H9 (cell line): ENCODE measurements around the gene SHISA8. TPM values are rescaled to one million over a fixed set of nuclear protein-coding genes. Genes with fewer than 3 reads are reported as not detected.

Experiments used
- DNase-seq: peaks from one replicate; pipeline ENCODE4 v3.0.0-alpha.2; 2017
- H2AFZ ChIP-seq: one replicate; pipeline ENCODE4 v1.6.1; 2013; ENCODE audit warnings: mild to moderate bottlenecking, low read length, control low read depth, moderate library complexity
- H2AK5ac ChIP-seq: 2 replicates; pipeline ENCODE4 v1.6.1; 2013; ENCODE audit warnings: low read length, control low read depth, mixed read lengths; ENCODE audit not compliant: insufficient read length
- H2BK120ac ChIP-seq: one replicate; pipeline ENCODE4 v1.6.1; 2013; ENCODE audit warnings: low read depth, mild to moderate bottlenecking, low read length, control low read depth, inconsistent platforms; ENCODE audit not compliant: poor library complexity, severe bottlenecking
- H2BK12ac ChIP-seq: 2 replicates; pipeline ENCODE4 v1.6.1; 2013; ENCODE audit warnings: low read length, control low read depth, mixed read lengths, low read depth; ENCODE audit not compliant: insufficient read length
- H2BK15ac ChIP-seq: 2 replicates; pipeline ENCODE4 v1.6.1; 2013; ENCODE audit warnings: low read depth, low read length, control low read depth
- H2BK20ac ChIP-seq: one replicate; pipeline ENCODE4 v1.6.1; 2013; ENCODE audit warnings: low read depth, mild to moderate bottlenecking, low read length, control low read depth, inconsistent platforms; ENCODE audit not compliant: poor library complexity, severe bottlenecking
- H2BK5ac ChIP-seq: 2 replicates; pipeline ENCODE4 v1.6.1; 2013; ENCODE audit warnings: low read length, control low read depth, mixed read lengths; ENCODE audit not compliant: insufficient read length
- H3K14ac ChIP-seq: 2 replicates; pipeline ENCODE4 v1.6.1; 2013; ENCODE audit warnings: low read length, control low read depth; ENCODE audit not compliant: insufficient read depth
- H3K18ac ChIP-seq: 2 replicates; pipeline ENCODE4 v1.6.1; 2013; ENCODE audit warnings: low read depth, mild to moderate bottlenecking, mixed read lengths, low read length, control low read depth; ENCODE audit not compliant: insufficient read length
- H3K23ac ChIP-seq: 2 replicates; pipeline ENCODE4 v1.6.1; 2013; ENCODE audit warnings: low read length, control low read depth, mixed read lengths, low read depth; ENCODE audit not compliant: insufficient read length
- H3K23me2 ChIP-seq: 2 replicates; pipeline ENCODE4 v1.6.1; 2013; ENCODE audit warnings: low read depth, mild to moderate bottlenecking, mixed read lengths, low read length, control low read depth; ENCODE audit not compliant: insufficient read length, poor library complexity, severe bottlenecking
- H3K27ac ChIP-seq: 2 replicates; pipeline ENCODE4 v1.5.1; 2013; ENCODE audit warnings: low read length, control low read depth, mixed read lengths, low read depth; ENCODE audit not compliant: insufficient read length
- H3K27me3 ChIP-seq: 2 replicates; pipeline ENCODE4 v1.6.1; 2013; ENCODE audit warnings: low read length, control low read depth, inconsistent platforms; ENCODE audit not compliant: insufficient read depth
- H3K4ac ChIP-seq: 2 replicates; pipeline ENCODE4 v1.6.1; 2013; ENCODE audit warnings: low read depth, mild to moderate bottlenecking, control low read depth, inconsistent platforms, low read length, moderate library complexity
- H3K4me1 ChIP-seq: 2 replicates; pipeline ENCODE4 v1.6.1; 2013; ENCODE audit warnings: low read length, control low read depth, inconsistent platforms; ENCODE audit not compliant: insufficient read depth
- H3K4me2 ChIP-seq: 2 replicates; pipeline ENCODE4 v1.6.1; 2013; ENCODE audit warnings: low read length, control low read depth, mixed read lengths; ENCODE audit not compliant: insufficient read length, insufficient read depth
- H3K56ac ChIP-seq: 2 replicates; pipeline ENCODE4 v1.6.1; 2013; ENCODE audit warnings: low read depth, mild to moderate bottlenecking, mixed read lengths, low read length, control low read depth; ENCODE audit not compliant: insufficient read length
- H3K79me1 ChIP-seq: 2 replicates; pipeline ENCODE4 v1.6.1; 2013; ENCODE audit warnings: low read depth, mild to moderate bottlenecking, moderate library complexity, low read length, control low read depth, inconsistent platforms; ENCODE audit not compliant: insufficient read depth, poor library complexity, severe bottlenecking
- H3K79me2 ChIP-seq: 2 replicates; pipeline ENCODE4 v1.6.1; 2013; ENCODE audit warnings: low read length, control low read depth, inconsistent platforms; ENCODE audit not compliant: insufficient read depth
- H3K9ac ChIP-seq: 2 replicates; pipeline ENCODE4 v1.6.1; 2013; ENCODE audit warnings: low read length, control low read depth, mixed read lengths; ENCODE audit not compliant: insufficient read length; ENCODE audit errors: extremely low read depth
- H3K9me3 ChIP-seq: one replicate; pipeline ENCODE4 v1.6.1; 2013; ENCODE audit warnings: low read depth, low read length, inconsistent platforms; ENCODE audit not compliant: control insufficient read depth
- H3T11ph ChIP-seq: one replicate; pipeline ENCODE4 v1.6.1; 2013; ENCODE audit warnings: mild to moderate bottlenecking, low read length, control low read depth, inconsistent platforms
- H4K20me1 ChIP-seq: one replicate; pipeline ENCODE4 v1.6.1; 2013; ENCODE audit not compliant: control insufficient read depth, insufficient read length, insufficient read depth
- H4K5ac ChIP-seq: 2 replicates; pipeline ENCODE4 v1.6.1; 2013; ENCODE audit warnings: low read depth, mild to moderate bottlenecking, mixed read lengths, low read length, control low read depth; ENCODE audit not compliant: insufficient read length
- H4K8ac ChIP-seq: replicated peaks from 2 replicates; pipeline ENCODE4 v1.6.1; 2013; ENCODE audit warnings: low read length, control low read depth, mixed read lengths, low read depth; ENCODE audit not compliant: insufficient read length
- H4K91ac ChIP-seq: 2 replicates; pipeline ENCODE4 v1.6.1; 2013; ENCODE audit warnings: low read depth, mild to moderate bottlenecking, moderate library complexity, mixed read lengths, low read length, control low read depth; ENCODE audit not compliant: insufficient read length
- H3K27ac Mint-ChIP-seq, 3 experiments: 2 replicates in 2 of 3; 3 replicates in 1 of 3; pipeline ENCODE4 v1.8.0; 2020 to 2021; ENCODE audit warnings: mixed read lengths in 3 of 3, mild to moderate bottlenecking in 1 of 3, moderate library complexity in 1 of 3
- H3K27me3 Mint-ChIP-seq: 2 replicates; pipeline ENCODE4 v1.8.0; 2021; ENCODE audit warnings: low read depth, mild to moderate bottlenecking, moderate library complexity, mixed read lengths
- H3K36me3 Mint-ChIP-seq, 3 experiments: 2 replicates in 2 of 3; 3 replicates in 1 of 3; pipeline ENCODE4 v1.8.0; 2020 to 2021; ENCODE audit warnings: low read depth in 3 of 3, mixed read lengths in 3 of 3; ENCODE audit not compliant: insufficient read depth in 1 of 3
- H3K4me1 Mint-ChIP-seq, 2 experiments: 2 replicates each; pipeline ENCODE4 v1.8.0; 2020; ENCODE audit warnings: mixed read lengths in 2 of 2
- H3K4me3 Mint-ChIP-seq, 2 experiments: 2 replicates in 1 of 2; 3 replicates in 1 of 2; pipeline ENCODE4 v1.8.0; 2020 to 2021; ENCODE audit warnings: mild to moderate bottlenecking in 2 of 2, mixed read lengths in 2 of 2, moderate library complexity in 1 of 2
- H3K9me3 Mint-ChIP-seq, 2 experiments: 2 replicates in 1 of 2; 3 replicates in 1 of 2; pipeline ENCODE4 v1.8.0; 2020; ENCODE audit warnings: mild to moderate bottlenecking in 2 of 2, mixed read lengths in 2 of 2, moderate library complexity in 1 of 2
- WGBS: extraction: QIAGEN DNeasy Blood & Tissue Kit; methylation state at CpG from one replicate; pipeline ENCODE4 v1.1.7; 2013; ENCODE audit warnings: missing lambda C conversion rate, low lambda C conversion rate, mixed read lengths; ENCODE audit not compliant: insufficient read length; ENCODE audit errors: extremely low coverage; 5-methylcytosine and 5-hydroxymethylcytosine counted together
- total RNA-seq: library from RNA; stranded (reverse); gene quantifications from 2 replicates; pipeline ENCODE4 v1.2.1, GENCODE V29; 2021
- TF ChIP-seq, protein P1 (sequence below): fragments of 200-600 bp; sonication (generic); conservative IDR thresholded peaks from 3 replicates; pipeline ENCODE4 v1.8.0; 2021; ENCODE audit warnings: antibody characterized with exemption, mild to moderate bottlenecking

Gene SHISA8
- total RNA-seq, 1 experiment from 2014 or later, result 1.4 TPM

DNA sequence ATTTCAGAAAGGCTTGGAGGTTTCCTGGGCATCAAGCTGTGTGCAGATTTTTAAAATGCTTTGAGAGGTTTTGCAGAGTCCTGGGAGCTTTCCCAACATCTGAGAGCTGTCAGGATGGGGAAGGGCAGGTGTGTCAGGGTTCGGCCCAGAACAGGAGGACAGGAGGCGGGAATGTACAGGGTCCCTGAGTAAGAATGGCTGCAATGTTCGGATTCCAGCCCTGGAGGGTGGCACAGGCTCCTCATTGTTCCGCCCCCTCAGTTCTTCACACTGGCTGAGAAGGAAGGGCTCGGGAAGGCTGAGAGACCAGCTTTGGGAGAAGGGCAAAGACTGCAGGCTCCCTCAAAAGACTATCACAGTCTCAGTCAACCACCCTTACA is 49.2 kb upstream of the SHISA8 start:
- Mint-ChIP-seq H3K27ac (peak overlapping the region in 1 of 3 experiments; percentile 62; a peak in 1 of 7 replicates), H3K4me3 (no peak overlapping the region; a peak in 1 of 5 replicates), H3K4me1 (peaks cover 32 to 41% of the 10 kb centered on the region in 2 experiments), H3K9me3 (peaks cover 4 to 5% of the 10 kb centered on the region in 2 experiments; a peak in 4 of 5 replicates), H3K36me3 (peaks cover 2 to 3% (median 3%) of the 10 kb centered on the region in 3 experiments; a peak in 2 of 7 replicates), H3K27me3 (peaks cover 29% of the 10 kb centered on the region)
- Histone ChIP-seq H3K4me2 (no peak overlapping the region), H3K4ac (no peak overlapping the region), H3K79me2 (no peaks in the 10 kb centered on the region), H3K56ac (no peak overlapping the region), H2AK5ac (no peak overlapping the region), H2BK5ac (no peak overlapping the region), H3K27me3 (no peaks in the 10 kb centered on the region), H2BK12ac (no peak overlapping the region), H3K23ac (no peak overlapping the region), H4K91ac (no peak overlapping the region), H3K14ac (no peak overlapping the region), H4K20me1 (no peaks in the 10 kb centered on the region), H3T11ph (no peak overlapping the region), H3K9ac (no peak overlapping the region), H3K9me3 (no peaks in the 10 kb centered on the region), H2BK20ac (no peak overlapping the region), H3K79me1 (no peaks in the 10 kb centered on the region), H3K4me1 (no peaks in the 10 kb centered on the region), H3K23me2 (no peaks in the 10 kb centered on the region), H2BK15ac (no peak overlapping the region), H4K5ac (no peak overlapping the region), H2AFZ (no peak overlapping the region), H2BK120ac (no peak overlapping the region), H4K8ac (no peak overlapping the region), H3K27ac (no peak overlapping the region), H3K18ac (no peak overlapping the region)
- TF ChIP-seq, protein P1, sequence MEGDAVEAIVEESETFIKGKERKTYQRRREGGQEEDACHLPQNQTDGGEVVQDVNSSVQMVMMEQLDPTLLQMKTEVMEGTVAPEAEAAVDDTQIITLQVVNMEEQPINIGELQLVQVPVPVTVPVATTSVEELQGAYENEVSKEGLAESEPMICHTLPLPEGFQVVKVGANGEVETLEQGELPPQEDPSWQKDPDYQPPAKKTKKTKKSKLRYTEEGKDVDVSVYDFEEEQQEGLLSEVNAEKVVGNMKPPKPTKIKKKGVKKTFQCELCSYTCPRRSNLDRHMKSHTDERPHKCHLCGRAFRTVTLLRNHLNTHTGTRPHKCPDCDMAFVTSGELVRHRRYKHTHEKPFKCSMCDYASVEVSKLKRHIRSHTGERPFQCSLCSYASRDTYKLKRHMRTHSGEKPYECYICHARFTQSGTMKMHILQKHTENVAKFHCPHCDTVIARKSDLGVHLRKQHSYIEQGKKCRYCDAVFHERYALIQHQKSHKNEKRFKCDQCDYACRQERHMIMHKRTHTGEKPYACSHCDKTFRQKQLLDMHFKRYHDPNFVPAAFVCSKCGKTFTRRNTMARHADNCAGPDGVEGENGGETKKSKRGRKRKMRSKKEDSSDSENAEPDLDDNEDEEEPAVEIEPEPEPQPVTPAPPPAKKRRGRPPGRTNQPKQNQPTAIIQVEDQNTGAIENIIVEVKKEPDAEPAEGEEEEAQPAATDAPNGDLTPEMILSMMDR, result no peak
- DNase-seq, result no peak
- WGBS, result no CpG with 5 or more reads among the region's 5 CpGs
